ENCODE measurements around the gene VKORC1. TPM values are rescaled to one million over a fixed set of nuclear protein-coding genes. Genes with fewer than 3 reads are reported as not detected.

The VKORC1 gene
- total RNA-seq, 1 experiment from 2014 or later: 98.3 TPM

DNA sequence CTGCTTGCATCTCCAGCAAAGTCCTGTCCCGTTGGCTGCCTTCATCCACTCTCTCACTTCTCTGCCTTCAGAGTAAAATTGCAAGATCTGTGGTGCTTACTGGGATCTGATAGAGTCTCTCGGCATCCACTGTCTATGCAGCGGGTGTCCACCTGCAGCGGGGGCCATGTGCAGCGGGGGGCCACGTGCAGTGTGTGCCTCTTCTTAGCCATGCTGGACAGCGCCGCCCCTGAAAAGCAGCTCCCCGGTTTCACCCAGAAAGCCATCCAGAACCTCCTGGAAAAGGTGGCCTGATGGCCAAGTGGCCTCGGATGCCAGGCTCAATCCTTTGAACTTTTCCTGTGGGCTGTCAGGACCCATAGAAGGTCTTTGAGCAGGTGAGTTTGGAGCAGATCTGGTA is 51.7 kb downstream of the VKORC1 start:
- H3K4me3 ChIP-seq (ENCODE audit: low read depth, low read length, poor library complexity, severe bottlenecking): no peak overlapping the region
- H3K27ac ChIP-seq (ENCODE audit: low read depth, low read length, poor library complexity, severe bottlenecking): no peak overlapping the region
- intact Hi-C loops (cut with micrococcal nuclease; ENCODE audit: unreplicated experiment): no loop called here
- no peak for TF ChIP-seq EZH2 (IDR thresholded peaks at IDR 0.05; ENCODE audit: borderline replicate concordance, low read depth, low read length, poor library complexity, severe bottlenecking)
- TF ChIP-seq, protein P1, sequence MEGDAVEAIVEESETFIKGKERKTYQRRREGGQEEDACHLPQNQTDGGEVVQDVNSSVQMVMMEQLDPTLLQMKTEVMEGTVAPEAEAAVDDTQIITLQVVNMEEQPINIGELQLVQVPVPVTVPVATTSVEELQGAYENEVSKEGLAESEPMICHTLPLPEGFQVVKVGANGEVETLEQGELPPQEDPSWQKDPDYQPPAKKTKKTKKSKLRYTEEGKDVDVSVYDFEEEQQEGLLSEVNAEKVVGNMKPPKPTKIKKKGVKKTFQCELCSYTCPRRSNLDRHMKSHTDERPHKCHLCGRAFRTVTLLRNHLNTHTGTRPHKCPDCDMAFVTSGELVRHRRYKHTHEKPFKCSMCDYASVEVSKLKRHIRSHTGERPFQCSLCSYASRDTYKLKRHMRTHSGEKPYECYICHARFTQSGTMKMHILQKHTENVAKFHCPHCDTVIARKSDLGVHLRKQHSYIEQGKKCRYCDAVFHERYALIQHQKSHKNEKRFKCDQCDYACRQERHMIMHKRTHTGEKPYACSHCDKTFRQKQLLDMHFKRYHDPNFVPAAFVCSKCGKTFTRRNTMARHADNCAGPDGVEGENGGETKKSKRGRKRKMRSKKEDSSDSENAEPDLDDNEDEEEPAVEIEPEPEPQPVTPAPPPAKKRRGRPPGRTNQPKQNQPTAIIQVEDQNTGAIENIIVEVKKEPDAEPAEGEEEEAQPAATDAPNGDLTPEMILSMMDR (conservative IDR thresholded peaks at IDR 0.05; ENCODE audit: low read depth, low read length): no peak
- ChIA-PET CTCF (no interaction called here), POLR2A (ENCODE audit: low non-redundant PET) (no interaction called here)
- no peaks in the 10 kb centered on the region for H3K9me3 ChIP-seq (ENCODE audit: low read depth, low read length, poor library complexity, severe bottlenecking)
- no peaks in the 10 kb centered on the region for H3K36me3 ChIP-seq (ENCODE audit: insufficient read depth, low read length, poor library complexity, severe bottlenecking)
- H3K4me1 ChIP-seq (ENCODE audit: insufficient read depth, low read length, poor library complexity, severe bottlenecking): no peaks in the 10 kb centered on the region
- BruUV-seq (replicated peaks): no TSS peak
- DNase-seq (ENCODE audit: low spot score): no peak
- no peaks in the 10 kb centered on the region for H3K27me3 ChIP-seq (replicated peaks; ENCODE audit: insufficient read depth, low read depth, low read length, poor library complexity)

Other genes with a start within 250 kb of the VKORC1 start
- 28.2 and 34.7 TPM in 2 replicates for gene BCL7C, start 200.7 kb downstream of the VKORC1 start, total RNA-seq (2021)
- 1.4 and 1.6 TPM in 2 replicates for gene CTF1, start 198.2 kb downstream of the VKORC1 start, total RNA-seq (2021)
- gene FBXL19, start 171.2 kb downstream of the VKORC1 start, total RNA-seq (2021): 37.0 and 39.3 TPM in 2 replicates
- 2.1 and 4.3 TPM in 2 replicates for gene ORAI3, start 145.7 kb downstream of the VKORC1 start, total RNA-seq (2021)
- 31.4 and 37.1 TPM in 2 replicates for gene SETD1A, start 137.0 kb downstream of the VKORC1 start, total RNA-seq (2021)
- gene HSD3B7, start 109.6 kb downstream of the VKORC1 start, total RNA-seq (2021): 0.85 and 0.95 TPM in 2 replicates
- gene STX1B, start 84.2 kb downstream of the VKORC1 start, total RNA-seq (2021): 0.62 and 1.1 TPM in 2 replicates
- 31.2 and 35.1 TPM in 2 replicates for gene STX4, start 61.2 kb downstream of the VKORC1 start, total RNA-seq (2021)
- 16.5 and 19.8 TPM in 2 replicates for gene ZNF668, start 20.6 kb downstream of the VKORC1 start, total RNA-seq (2021)
- 26.6 and 27.9 TPM in 2 replicates for gene ZNF646, start 20.4 kb downstream of the VKORC1 start, total RNA-seq (2021)
- gene PRSS53, start 5.9 kb downstream of the VKORC1 start, total RNA-seq (2021): 3.1 and 4.0 TPM in 2 replicates
- 36.6 and 40.6 TPM in 2 replicates for gene BCKDK, start 13.6 kb upstream of the VKORC1 start, total RNA-seq (2021)
- 65.4 and 70.6 TPM in 2 replicates for gene KAT8, start 22.9 kb upstream of the VKORC1 start, total RNA-seq (2021)
- gene PRSS8, start 40.9 kb upstream of the VKORC1 start, total RNA-seq (2021): not detected in 2 replicates
- gene PRSS36, start 55.3 kb upstream of the VKORC1 start, total RNA-seq (2021): 0.41 and 0.72 TPM in 2 replicates
- gene FUS, start 85.3 kb upstream of the VKORC1 start, total RNA-seq (2021): 1,134 and 1,264 TPM in 2 replicates
- 1.8 and 2.0 TPM in 2 replicates for gene PYCARD, start 108.0 kb upstream of the VKORC1 start, total RNA-seq (2021)
- gene TRIM72, start 119.3 kb upstream of the VKORC1 start, total RNA-seq (2021): 0.04 TPM in 1 of 2 replicates, not detected in the other
- gene PYDC1, start 122.3 kb upstream of the VKORC1 start, total RNA-seq (2021): not detected in 2 replicates
- gene ITGAM, start 165.2 kb upstream of the VKORC1 start, total RNA-seq (2021): 0.35 and 0.92 TPM in 2 replicates

All from A673 (cell line).